C1 segment of cervical spinal cord (tissue), 14 donors: Measurements from ENCODE around the gene SUSD4.

Source experiments
- DNase-seq, 14 donors: peaks; one replicate each; lab custom pipeline; 2025; lab: John Stamatoyannopoulos, UW

The SUSD4 gene

GRCh38 chr1:223186800-223187199 lies 177.2 kb downstream of the SUSD4 start:
- no peak for DNase-seq

DNA sequence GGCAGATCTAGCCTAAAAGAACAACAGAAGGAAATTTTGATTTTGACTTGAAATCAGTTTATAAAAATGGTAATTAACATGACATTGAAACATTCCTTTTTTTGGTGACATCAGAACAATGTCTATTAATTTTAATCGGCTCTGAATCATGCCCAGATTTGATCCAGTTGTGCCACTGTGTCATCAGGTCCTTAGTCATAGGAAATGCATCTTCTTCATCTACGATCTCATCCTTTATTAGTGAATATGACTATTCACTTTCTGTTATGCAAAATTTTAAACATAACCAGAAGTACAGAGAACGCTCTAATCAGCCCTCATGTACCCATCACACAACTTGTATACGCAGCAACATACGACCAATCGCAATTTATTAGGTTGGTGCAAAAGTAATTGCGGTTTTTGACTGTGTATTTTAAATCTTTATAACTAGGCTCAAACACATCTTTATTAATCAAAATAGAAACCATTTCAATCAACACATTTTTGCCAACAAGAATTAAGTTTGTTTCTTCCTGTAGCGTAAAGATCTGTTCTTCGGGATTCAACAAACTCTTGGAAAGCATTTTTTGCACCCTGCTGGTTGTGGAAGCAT lies 180.6 kb downstream of the SUSD4 start:
- DNase-seq, result no peak

DNA sequence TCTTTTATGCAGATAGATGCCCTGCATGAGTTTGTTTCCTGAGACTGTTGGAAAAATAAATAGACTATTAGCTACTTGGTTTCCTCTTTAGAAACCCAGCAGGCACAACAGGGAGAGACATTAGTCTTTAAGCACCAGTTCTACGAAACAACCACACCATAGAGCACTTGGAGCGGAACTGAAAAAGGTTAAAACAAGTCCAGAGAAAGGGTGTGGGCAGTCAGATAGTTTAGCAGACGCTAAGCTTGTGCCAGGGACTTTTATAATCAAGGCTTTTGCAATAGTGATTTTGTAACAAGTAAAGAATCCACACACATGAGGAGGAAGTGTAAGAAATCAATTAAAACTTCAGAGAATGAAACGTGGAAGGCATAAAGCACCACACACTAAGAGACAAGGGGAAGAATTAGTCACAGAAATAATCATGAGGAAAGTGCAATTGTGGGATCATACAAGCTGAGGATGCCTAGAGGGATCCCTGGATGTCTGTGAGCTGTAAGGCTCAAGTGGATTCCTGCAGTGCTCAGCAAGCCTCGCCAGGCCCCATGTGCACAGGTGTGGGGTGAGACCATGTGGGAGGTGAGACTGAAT lies 183.2 kb downstream of the SUSD4 start:
- DNase-seq, result peak in 2 of 14 donors; percentile 6 to 17

- no peak for DNase-seq
These were observed 184.2 kb downstream of the SUSD4 start for GRCh38 chr1:223179786-223180185.

DNA sequence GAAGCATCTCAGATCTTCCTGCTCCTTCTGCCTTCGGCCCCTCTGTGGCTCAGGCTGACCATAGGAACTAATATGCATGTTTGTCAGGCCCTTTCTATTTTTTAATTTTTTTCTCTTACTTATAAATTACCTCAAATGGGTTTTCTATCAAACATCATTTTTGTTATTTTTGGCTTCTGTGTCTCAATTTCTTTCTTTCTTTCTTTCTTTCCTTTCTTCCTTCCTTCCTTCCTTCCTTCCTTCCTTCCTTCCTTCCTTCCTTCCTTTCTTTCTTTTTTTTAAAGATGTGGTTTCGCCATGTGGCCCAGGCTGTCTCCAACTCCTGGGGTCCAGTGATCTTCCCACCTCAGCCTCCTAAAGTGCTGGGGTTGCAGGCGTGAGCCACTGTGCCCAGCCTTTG lies 184.7 kb downstream of the SUSD4 start:
- no peak for DNase-seq

- DNase-seq, result peak in 3 of 14 donors; percentile 5 to 20 (median 20)
These were observed 186.3 kb downstream of the SUSD4 start for GRCh38 chr1:223177681-223178080.

DNA sequence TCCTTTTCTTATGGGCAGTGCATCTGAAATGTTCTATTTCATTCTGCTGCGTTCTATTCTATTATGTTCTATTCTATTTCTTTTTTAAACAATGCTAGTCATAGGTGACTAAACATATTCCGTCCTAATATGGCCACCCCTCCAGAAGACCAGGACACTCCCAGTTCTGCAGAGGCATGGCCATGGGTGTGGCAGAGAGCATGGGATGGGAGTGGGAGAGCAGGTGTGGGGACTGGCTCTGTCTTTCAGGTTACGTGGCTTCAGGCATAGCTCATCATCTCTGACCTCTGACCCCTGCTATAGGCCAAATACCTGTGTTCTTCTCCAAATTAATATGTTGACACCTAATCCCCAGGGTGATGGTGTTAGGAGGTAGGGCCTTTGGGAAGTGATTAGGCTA lies 187.5 kb downstream of the SUSD4 start:
- no peak for DNase-seq

DNA sequence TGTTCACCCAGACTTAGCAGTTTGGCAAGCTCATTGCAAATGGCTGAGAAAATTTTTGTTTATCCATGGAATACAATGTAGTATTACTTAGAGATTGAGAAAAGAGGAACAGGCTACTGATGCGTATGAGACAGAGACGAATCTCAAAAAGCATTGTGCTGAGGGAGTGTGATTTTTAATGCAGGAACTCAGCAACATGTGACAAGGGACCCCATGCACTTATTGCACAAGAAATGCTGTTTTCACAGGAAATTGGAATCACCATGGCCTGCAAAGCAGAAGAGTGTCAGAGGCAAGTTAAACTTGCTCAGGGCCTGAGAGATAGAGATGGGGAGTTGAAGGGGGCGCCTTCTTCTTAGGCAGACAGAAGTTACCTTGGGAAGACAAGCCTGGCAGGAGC lies 188.3 kb downstream of the SUSD4 start:
- peak in 8 of 14 donors; percentile 4 to 37 (median 20) for DNase-seq

- no peak for DNase-seq
These were observed 188.9 kb downstream of the SUSD4 start for GRCh38 chr1:223175032-223175431.
